ENCODE data around the gene TBX21.

GRCh38 chr17:47728214-47728877 lies 4.7 kb upstream of the TBX21 start:
- TF ChIP-seq SPI1 (IDR thresholded peaks at IDR 0.05; ENCODE audit: low read depth, low read length) (no peak), POLR2A (IDR thresholded peaks at IDR 0.05; ENCODE audit: low read depth, low read length) (no peak), TAF1 (IDR thresholded peaks at IDR 0.05; ENCODE audit: low read depth, low read length) (no peak), POLR2AphosphoS5 (IDR thresholded peaks at IDR 0.05; ENCODE audit: low read depth, low read length) (no peak)
